ENCODE data around the gene C3orf62. TPM values are rescaled to one million over a fixed set of nuclear protein-coding genes. Genes with fewer than 3 reads are reported as not detected.
"Not testable (repeated sequence)": the region's sequence is repeated elsewhere in the genome, so short reads cannot be mapped to it uniquely, and the experiment has no call there.

The C3orf62 gene
- total and polyA plus RNA-seq, 9 donors: 1.3 to 11.1 (median 6.6) TPM

- 92 to 96% (median 95%) methylated on average over 3 of the region's 3 CpGs for WGBS, 3 donors
Measured at GRCh38 chr3:49253512-49253911, 23.5 kb downstream of the C3orf62 start.

GRCh38 chr3:49248840-49249227, 28.2 kb downstream of the C3orf62 start:
- no peaks in the 10 kb centered on the region for H3K9me3 ChIP-seq
- no peak for TF ChIP-seq POLR2A (IDR thresholded peaks at IDR 0.05)
- no peak for TF ChIP-seq CTCF (IDR thresholded peaks at IDR 0.05)
- TF ChIP-seq EP300 (IDR thresholded peaks at IDR 0.05): no peak
- peaks cover 2% of the 10 kb centered on the region for H3K4me1 ChIP-seq (ENCODE audit: insufficient read depth)
- DNase-seq: no peak
- no peaks in the 10 kb centered on the region for H3K36me3 ChIP-seq
- H3K27me3 ChIP-seq: no peaks in the 10 kb centered on the region
- intact Hi-C loops (cut with DNase I): no loop called here
- no peak overlapping the region for H3K4me3 ChIP-seq
- no peak overlapping the region for H3K27ac ChIP-seq

More at GRCh38 chr3:49253512-49253911, 23.5 kb downstream of the C3orf62 start:
- no peak for DNase-seq
- no peaks in the 10 kb centered on the region for H3K36me3 ChIP-seq
- H3K4me3 ChIP-seq: no peak overlapping the region
- H3K9me3 ChIP-seq: no peaks in the 10 kb centered on the region
- intact Hi-C loops (cut with DNase I): no loop called here
- no peaks in the 10 kb centered on the region for H3K27me3 ChIP-seq
- H3K27ac ChIP-seq: no peak overlapping the region
- H3K4me1 ChIP-seq (ENCODE audit: insufficient read depth): peaks cover under 1% of the 10 kb centered on the region
- no peak for TF ChIP-seq EP300 (IDR thresholded peaks at IDR 0.05)
- no peak for TF ChIP-seq POLR2A (IDR thresholded peaks at IDR 0.05)
- no peak for TF ChIP-seq CTCF (IDR thresholded peaks at IDR 0.05)

GRCh38 chr3:49244581-49245205, 32.3 kb downstream of the C3orf62 start:
- Histone ChIP-seq H3K27me3 (no peaks in the 10 kb centered on the region), H3K9me3 (no peaks in the 10 kb centered on the region), H3K27ac (no peak overlapping the region), H3K4me1 (ENCODE audit: insufficient read depth) (peaks cover 2% of the 10 kb centered on the region), H3K4me3 (no peak overlapping the region), H3K36me3 (no peaks in the 10 kb centered on the region)
- WGBS, 3 donors: 51 to 66% (median 55%) methylated on average over 1 of the region's 1 CpG
- intact Hi-C loops (cut with DNase I): no loop called here
- no peak for DNase-seq
- TF ChIP-seq CTCF (IDR thresholded peaks at IDR 0.05) (no peak), EP300 (IDR thresholded peaks at IDR 0.05) (no peak), POLR2A (IDR thresholded peaks at IDR 0.05) (no peak)

GRCh38 chr3:49240091-49240490, 36.9 kb downstream of the C3orf62 start:
- WGBS, 3 donors: 92 to 97% (median 93%) methylated on average over 11 of the region's 11 CpGs
- intact Hi-C loops (cut with DNase I); H3K4me1 ChIP-seq (ENCODE audit: insufficient read depth); H3K4me3 ChIP-seq; DNase-seq; H3K9me3 ChIP-seq; H3K27me3 ChIP-seq; H3K36me3 ChIP-seq: not testable (repeated sequence)
- peak overlapping the region in 1 of 2 donors; percentile 82 for H3K27ac ChIP-seq

- H3K4me1 ChIP-seq (ENCODE audit: insufficient read depth): peaks cover 2% of the 10 kb centered on the region
- peak overlapping the region in 1 of 2 donors; percentile 82 for H3K27ac ChIP-seq
- 32 to 42% (median 35%) methylated on average over 9 of the region's 9 CpGs for WGBS, 3 donors
- intact Hi-C loops (cut with DNase I): loop anchor here in 1 of 4 donors (5.0 kb wide), 1 partner anchor 44 kb away; no protein-coding TSS in a partner anchor
- no peaks in the 10 kb centered on the region for H3K27me3 ChIP-seq
- TF ChIP-seq EP300 (IDR thresholded peaks at IDR 0.05): peak; percentile 57
- TF ChIP-seq POLR2A (IDR thresholded peaks at IDR 0.05): no peak
- peak; percentile 54 to 82 (median 65) for DNase-seq
- no peak overlapping the region for H3K4me3 ChIP-seq
- peaks cover 0 to 3% of the 10 kb centered on the region in 2 donors for H3K9me3 ChIP-seq
- no peaks in the 10 kb centered on the region for H3K36me3 ChIP-seq
Measured at GRCh38 chr3:49238274-49239127, 38.5 kb downstream of the C3orf62 start.

All from ovary (tissue), 9 donors.